Right atrium auricular region (tissue), 2 donors: Measurements from ENCODE around the gene APMAP. TPM values are rescaled to one million over a fixed set of nuclear protein-coding genes. Genes with fewer than 3 reads are reported as not detected.

ENCODE experiments used
- DNase-seq: peaks from one replicate; pipeline ENCODE4 v3.0.0-alpha.2; 2019; ENCODE audit warnings: low spot score
- H3K27ac ChIP-seq, 2 donors: fragments of 200-600 bp; sonication (generic); 1 replicate in 1 of 2; 2 replicates in 1 of 2; pipeline ENCODE4 v1.5.1; 2016 to 2019
- H3K27me3 ChIP-seq, 2 donors: fragments of 200-600 bp; sonication (generic); one replicate each; pipeline versions ENCODE4 v1.5.1 to v1.6.0; 2017 to 2019
- H3K36me3 ChIP-seq: fragments of 200-600 bp; sonication (generic); one replicate; pipeline ENCODE4 v1.5.1; 2016
- H3K4me1 ChIP-seq, 2 donors: fragments of 200-600 bp; sonication (generic); one replicate each; pipeline versions ENCODE4 v1.5.1 to v1.6.0; 2017 to 2019
- H3K4me3 ChIP-seq, 2 donors: fragments of 200-600 bp; sonication (generic); 1 replicate in 1 of 2; 2 replicates in 1 of 2; pipeline ENCODE4 v1.5.1; 2017 to 2019; ENCODE audit warnings: mild to moderate bottlenecking in 1 of 2, moderate library complexity in 1 of 2
- H3K9me3 ChIP-seq, 2 donors: fragments of 200-600 bp; sonication (generic); one replicate each; pipeline ENCODE4 v1.5.1; 2019
- total RNA-seq, 2 donors: library from RNA; depleted of rRNA; stranded (reverse); fragments of >200 nt; gene quantifications; one replicate each; pipeline ENCODE4 v1.1.0, GENCODE V29; 2016
- TF ChIP-seq, protein P1 (sequence below), 2 donors: fragments of 200-600 bp; sonication (generic); IDR thresholded peaks; one replicate each; pipeline ENCODE4 v1.5.1; 2019; ENCODE audit warnings: antibody characterized with exemption in 2 of 2

Gene APMAP
- total RNA-seq, 2 donors from 2014 or later = 30.3 to 30.5 TPM

DNA sequence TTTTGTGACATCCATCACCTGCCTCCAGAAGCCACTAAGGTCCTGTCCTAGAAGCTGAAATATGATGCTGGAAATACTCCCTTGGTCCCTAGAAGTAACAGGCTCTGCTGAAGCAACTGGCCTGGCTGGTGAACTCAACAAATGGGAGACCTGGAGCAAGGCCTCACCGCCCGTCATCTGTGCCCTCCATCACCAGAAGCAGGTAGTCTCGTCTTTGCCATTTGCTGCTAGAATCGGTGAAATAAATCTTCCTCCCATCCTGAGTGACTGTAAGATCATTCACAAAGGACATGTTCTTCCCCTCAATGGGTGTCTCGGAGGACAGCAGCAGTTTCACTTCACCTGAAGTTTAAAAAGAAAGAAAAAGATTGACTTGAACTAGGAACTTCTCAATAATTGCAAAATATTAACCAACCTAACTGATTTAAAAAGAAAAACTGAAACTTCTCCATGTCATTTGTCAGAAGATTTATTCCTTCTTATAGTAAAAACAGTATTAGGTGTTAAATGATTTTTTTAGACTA, 22.5 kb downstream of the APMAP start:
- Histone ChIP-seq H3K36me3 (peaks cover 54% of the 10 kb centered on the region), H3K4me3 (no peak overlapping the region), H3K4me1 (no peaks in the 10 kb centered on the region), H3K27me3 (no peaks in the 10 kb centered on the region), H3K27ac (no peak overlapping the region), H3K9me3 (peaks cover 0 to 1% of the 10 kb centered on the region in 2 donors)
- TF ChIP-seq, protein P1, sequence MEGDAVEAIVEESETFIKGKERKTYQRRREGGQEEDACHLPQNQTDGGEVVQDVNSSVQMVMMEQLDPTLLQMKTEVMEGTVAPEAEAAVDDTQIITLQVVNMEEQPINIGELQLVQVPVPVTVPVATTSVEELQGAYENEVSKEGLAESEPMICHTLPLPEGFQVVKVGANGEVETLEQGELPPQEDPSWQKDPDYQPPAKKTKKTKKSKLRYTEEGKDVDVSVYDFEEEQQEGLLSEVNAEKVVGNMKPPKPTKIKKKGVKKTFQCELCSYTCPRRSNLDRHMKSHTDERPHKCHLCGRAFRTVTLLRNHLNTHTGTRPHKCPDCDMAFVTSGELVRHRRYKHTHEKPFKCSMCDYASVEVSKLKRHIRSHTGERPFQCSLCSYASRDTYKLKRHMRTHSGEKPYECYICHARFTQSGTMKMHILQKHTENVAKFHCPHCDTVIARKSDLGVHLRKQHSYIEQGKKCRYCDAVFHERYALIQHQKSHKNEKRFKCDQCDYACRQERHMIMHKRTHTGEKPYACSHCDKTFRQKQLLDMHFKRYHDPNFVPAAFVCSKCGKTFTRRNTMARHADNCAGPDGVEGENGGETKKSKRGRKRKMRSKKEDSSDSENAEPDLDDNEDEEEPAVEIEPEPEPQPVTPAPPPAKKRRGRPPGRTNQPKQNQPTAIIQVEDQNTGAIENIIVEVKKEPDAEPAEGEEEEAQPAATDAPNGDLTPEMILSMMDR (IDR thresholded peaks at IDR 0.05) = no peak
- DNase-seq = peak; percentile 9

DNA sequence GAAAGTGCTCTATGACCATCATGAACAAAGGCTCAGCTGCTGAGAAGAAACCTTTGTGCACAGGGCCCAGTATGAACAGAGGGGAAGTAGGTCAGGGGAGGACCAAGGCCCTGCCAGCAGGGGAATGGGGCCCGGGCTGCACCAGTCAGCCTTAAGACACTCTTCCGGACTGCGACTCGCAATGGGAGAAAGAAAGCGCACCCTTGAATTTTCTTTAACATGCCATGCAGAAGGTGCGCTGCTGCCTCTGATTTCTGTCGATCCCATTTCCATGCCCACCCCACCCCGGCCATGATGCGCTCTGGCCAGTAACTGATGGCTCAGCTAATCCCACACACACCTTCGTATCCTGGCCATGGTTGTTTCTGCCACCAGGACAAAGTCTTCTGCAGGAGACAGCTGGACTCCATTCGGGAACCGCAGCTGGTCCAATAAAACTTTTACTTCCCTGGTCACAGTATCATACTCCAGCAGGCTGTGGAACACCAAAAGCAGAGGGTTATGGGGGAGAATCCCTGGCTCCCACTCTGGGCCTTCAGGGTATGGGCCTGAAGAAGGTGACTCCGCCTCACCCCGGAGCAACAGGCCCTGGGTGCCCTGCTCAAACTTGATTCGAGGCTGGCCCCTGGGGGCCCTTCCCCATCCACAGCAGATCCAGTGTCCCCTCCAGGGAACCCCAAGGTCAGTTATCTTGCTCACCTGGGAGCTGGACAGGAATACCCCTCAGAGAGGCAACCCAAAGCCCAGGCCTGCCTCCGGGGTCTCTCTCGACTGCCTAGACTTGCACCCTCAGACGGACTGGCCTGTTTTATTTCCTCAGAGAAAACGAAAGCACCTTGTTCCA, 23.1 kb downstream of the APMAP start:
- H3K4me1 ChIP-seq = no peaks in the 10 kb centered on the region
- no peaks in the 10 kb centered on the region for H3K9me3 ChIP-seq
- no peak overlapping the region for H3K4me3 ChIP-seq
- H3K27me3 ChIP-seq = no peaks in the 10 kb centered on the region
- TF ChIP-seq, protein P1 (IDR thresholded peaks at IDR 0.05) = no peak
- H3K27ac ChIP-seq = no peak overlapping the region
- peak; percentile 38 for DNase-seq
- peaks cover 56% of the 10 kb centered on the region for H3K36me3 ChIP-seq

- Histone ChIP-seq H3K36me3 (peaks cover 67% of the 10 kb centered on the region), H3K27ac (no peak overlapping the region), H3K4me3 (no peak overlapping the region), H3K27me3 (no peaks in the 10 kb centered on the region), H3K4me1 (no peaks in the 10 kb centered on the region), H3K9me3 (no peaks in the 10 kb centered on the region)
- peak; percentile 16 for DNase-seq
- TF ChIP-seq, protein P1 (IDR thresholded peaks at IDR 0.05) = no peak
These were observed 24.2 kb downstream of the APMAP start for GRCh38 chr20:24968278-24968800.

- H3K4me3 ChIP-seq = no peak overlapping the region
- peak; percentile 28 for DNase-seq
- H3K4me1 ChIP-seq = no peaks in the 10 kb centered on the region
- no peaks in the 10 kb centered on the region for H3K27me3 ChIP-seq
- H3K36me3 ChIP-seq = peaks cover 67% of the 10 kb centered on the region
- no peaks in the 10 kb centered on the region for H3K9me3 ChIP-seq
- TF ChIP-seq, protein P1 (IDR thresholded peaks at IDR 0.05) = no peak
- H3K27ac ChIP-seq = no peak overlapping the region
These were observed 26.1 kb downstream of the APMAP start for GRCh38 chr20:24966317-24967012.

GRCh38 chr20:24965065-24965919, 27.3 kb downstream of the APMAP start:
- TF ChIP-seq, protein P1 (IDR thresholded peaks at IDR 0.05) = no peak
- Histone ChIP-seq H3K4me1 (peaks cover 0 to 4% of the 10 kb centered on the region in 2 donors), H3K27me3 (no peaks in the 10 kb centered on the region), H3K9me3 (no peaks in the 10 kb centered on the region), H3K27ac (no peak overlapping the region), H3K36me3 (peaks cover 75% of the 10 kb centered on the region), H3K4me3 (no peak overlapping the region)
- no peak for DNase-seq
